ENCODE data around the gene PDE9A. TPM values are rescaled to one million over a fixed set of nuclear protein-coding genes. Genes with fewer than 3 reads are reported as not detected.

Gene PDE9A
- total RNA-seq, 6 experiments from 2014 or later: not detected

DNA sequence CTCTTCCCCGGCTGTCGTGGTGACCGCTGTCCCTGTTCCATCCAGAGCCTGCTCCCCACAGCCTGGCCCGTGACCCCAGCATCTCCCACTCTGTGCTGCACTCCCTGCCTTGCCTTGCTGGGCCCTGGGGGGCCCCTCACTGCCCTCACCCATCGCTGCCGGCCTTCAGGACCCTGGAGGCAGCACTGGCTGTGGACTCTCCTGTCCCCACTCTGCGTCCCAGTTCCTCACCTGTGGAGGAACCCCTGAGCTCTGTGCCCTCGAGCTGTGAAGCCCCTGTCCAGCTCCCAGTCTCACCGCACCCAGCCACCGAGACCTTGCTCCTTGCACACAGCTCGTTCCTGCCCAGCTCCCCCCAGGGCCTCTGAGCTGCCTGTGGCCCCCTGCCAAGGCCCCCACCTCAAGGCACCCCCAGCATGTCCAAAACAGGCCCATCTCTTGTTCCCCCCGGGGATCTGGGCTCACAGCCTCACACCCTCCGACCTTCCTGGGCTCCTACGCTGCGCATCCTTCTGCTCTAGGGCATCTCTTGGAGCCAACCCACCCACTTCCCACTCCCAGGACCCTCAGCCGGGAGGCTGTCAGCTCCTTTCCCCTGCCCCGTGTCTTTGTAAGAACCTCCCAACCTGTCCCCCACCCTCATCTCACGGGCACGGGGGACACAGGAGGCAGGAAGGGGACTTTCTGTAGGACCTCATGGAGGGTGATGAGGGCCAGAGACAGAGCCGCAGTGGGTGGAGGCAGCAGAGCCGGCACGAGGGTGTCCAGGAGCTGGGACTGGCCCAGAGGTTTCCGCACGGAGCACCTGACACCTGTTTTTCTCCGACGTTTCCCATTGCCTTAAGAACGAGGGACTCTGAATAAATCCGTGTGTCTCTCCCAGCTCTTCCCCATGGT is 116.6 kb downstream of the PDE9A start:
- TF ChIP-seq, protein P1, sequence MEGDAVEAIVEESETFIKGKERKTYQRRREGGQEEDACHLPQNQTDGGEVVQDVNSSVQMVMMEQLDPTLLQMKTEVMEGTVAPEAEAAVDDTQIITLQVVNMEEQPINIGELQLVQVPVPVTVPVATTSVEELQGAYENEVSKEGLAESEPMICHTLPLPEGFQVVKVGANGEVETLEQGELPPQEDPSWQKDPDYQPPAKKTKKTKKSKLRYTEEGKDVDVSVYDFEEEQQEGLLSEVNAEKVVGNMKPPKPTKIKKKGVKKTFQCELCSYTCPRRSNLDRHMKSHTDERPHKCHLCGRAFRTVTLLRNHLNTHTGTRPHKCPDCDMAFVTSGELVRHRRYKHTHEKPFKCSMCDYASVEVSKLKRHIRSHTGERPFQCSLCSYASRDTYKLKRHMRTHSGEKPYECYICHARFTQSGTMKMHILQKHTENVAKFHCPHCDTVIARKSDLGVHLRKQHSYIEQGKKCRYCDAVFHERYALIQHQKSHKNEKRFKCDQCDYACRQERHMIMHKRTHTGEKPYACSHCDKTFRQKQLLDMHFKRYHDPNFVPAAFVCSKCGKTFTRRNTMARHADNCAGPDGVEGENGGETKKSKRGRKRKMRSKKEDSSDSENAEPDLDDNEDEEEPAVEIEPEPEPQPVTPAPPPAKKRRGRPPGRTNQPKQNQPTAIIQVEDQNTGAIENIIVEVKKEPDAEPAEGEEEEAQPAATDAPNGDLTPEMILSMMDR (IDR thresholded peaks at IDR 0.05): no peak
- Mint-ChIP-seq H3K36me3 (ENCODE audit: low read depth) (no peaks in the 10 kb centered on the region), H3K4me3 (no peak overlapping the region), H3K27ac (no peak overlapping the region), H3K27me3 (ENCODE audit: insufficient read depth) (peaks cover 6% of the 10 kb centered on the region), H3K4me1 (ENCODE audit: low read depth) (no peaks in the 10 kb centered on the region), H3K9me3 (peaks cover 10% of the 10 kb centered on the region)
- no peak for DNase-seq

DNA sequence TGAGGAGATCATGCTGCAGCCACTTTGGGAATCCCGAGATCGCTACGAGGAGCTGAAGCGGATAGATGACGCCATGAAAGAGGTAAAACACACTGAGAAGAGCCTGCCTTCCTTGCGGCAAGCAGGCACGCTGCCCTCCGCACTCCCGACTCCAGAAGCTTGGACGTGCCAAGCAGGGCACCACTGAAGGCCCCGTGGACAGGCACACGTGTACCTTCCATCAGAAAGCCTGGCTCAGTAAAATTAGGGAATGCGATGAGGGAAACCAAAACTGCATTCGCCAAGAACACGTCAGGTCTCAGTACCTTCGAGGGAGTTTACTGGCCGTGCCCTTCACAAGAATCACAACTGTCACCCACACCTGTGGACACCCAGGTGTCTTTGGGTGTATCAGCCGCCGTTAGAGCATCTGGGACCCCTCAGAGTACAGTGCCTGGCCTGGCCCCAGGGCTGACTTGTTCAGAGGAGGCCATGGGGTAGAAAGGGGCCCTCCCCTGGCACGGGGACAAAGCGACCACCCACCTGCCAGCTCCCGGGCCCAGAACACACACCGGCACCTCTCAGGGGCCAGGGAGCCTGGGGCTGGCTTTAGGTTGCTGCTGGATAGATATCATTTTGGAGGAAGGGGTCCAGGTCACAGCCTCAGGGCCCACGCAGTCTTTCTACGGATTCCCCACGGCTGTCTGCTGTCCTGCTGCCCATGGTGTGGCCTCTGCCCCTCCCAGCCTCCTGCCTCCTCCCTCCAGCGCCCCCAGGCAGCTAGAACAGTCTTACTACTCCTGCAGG is 117.5 kb downstream of the PDE9A start:
- Mint-ChIP-seq H3K27me3 (ENCODE audit: insufficient read depth) (peaks cover 6% of the 10 kb centered on the region), H3K4me3 (no peak overlapping the region), H3K36me3 (ENCODE audit: low read depth) (no peaks in the 10 kb centered on the region), H3K9me3 (peaks cover 10% of the 10 kb centered on the region), H3K27ac (no peak overlapping the region), H3K4me1 (ENCODE audit: low read depth) (no peaks in the 10 kb centered on the region)
- TF ChIP-seq, protein P1 (IDR thresholded peaks at IDR 0.05): no peak
- no peak for DNase-seq

DNA sequence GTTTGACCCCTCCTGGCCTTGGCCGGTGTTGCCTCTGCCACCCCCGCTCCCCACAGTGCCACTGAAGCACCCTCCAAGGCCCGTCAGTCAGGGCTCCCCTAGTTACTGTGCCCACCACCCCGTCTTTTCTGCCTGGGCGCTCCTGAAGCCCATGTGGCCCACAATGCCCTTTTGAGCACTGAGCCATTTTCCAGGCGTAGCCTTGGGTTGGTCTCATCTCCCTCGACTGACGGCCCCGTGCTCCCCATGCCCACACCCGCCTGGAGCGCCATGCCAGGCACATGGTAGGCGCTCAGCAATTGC is 118.0 kb downstream of the PDE9A start:
- no peak overlapping the region for H3K27ac Mint-ChIP-seq
- DNase-seq: no peak
- H3K27me3 Mint-ChIP-seq (ENCODE audit: insufficient read depth): peaks cover 6% of the 10 kb centered on the region
- no peaks in the 10 kb centered on the region for H3K4me1 Mint-ChIP-seq (ENCODE audit: low read depth)
- TF ChIP-seq, protein P1 (IDR thresholded peaks at IDR 0.05): no peak
- peaks cover 10% of the 10 kb centered on the region for H3K9me3 Mint-ChIP-seq
- no peak overlapping the region for H3K4me3 Mint-ChIP-seq
- no peaks in the 10 kb centered on the region for H3K36me3 Mint-ChIP-seq (ENCODE audit: low read depth)

DNA sequence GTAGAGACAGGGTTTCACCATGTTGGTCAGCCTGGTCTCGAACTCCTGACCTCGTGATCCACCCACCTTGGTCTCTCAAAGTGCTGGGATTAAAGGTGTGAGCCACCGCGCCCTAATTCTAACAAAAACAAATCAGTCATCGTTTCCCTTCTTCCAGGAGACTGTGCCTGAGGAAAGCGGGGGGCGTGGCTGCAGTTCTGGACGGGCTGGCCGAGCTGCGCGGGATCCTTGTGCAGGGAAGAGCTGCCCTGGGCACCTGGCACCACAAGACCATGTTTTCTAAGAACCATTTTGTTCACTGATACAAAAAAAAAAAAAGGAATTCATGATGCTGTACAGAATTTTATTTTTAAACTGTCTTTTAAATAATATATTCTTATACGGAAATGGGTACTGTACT is 121.7 kb downstream of the PDE9A start:
- H3K9me3 Mint-ChIP-seq: peaks cover 4% of the 10 kb centered on the region; the same call in 1 of the 2 replicates

DNA sequence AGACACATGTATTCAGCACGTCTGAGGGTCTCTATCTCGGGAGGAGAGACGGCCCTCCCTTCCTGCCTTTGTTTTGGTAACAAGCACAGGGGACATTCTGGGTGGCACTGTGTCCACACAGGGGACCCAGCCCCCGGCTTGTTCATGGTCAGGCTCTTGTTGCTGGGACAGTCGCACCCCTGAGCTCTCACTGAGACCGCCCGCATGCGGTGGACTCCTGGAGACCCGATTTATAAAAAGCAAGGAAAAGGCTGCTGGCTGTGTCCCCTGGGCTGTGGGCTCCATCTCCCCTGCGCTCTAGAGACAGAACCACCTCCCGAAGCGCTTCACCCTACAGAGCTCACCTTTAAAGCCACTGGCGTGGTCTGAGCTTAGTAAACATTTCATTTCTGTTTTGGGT is 122.5 kb downstream of the PDE9A start:
- no peaks in the 10 kb centered on the region for H3K36me3 Mint-ChIP-seq (ENCODE audit: low read depth)
- H3K27me3 Mint-ChIP-seq (ENCODE audit: insufficient read depth): peaks cover 24% of the 10 kb centered on the region
- H3K9me3 Mint-ChIP-seq: peaks cover 4% of the 10 kb centered on the region; the same call in 1 of the 2 replicates
- H3K4me3 Mint-ChIP-seq: no peak overlapping the region
- TF ChIP-seq, protein P1 (IDR thresholded peaks at IDR 0.05): no peak
- H3K4me1 Mint-ChIP-seq (ENCODE audit: low read depth): no peaks in the 10 kb centered on the region
- H3K27ac Mint-ChIP-seq: no peak overlapping the region
- no peak for DNase-seq

More for the DNA sequence above, 121.7 kb downstream of the PDE9A start:
- peaks cover 21% of the 10 kb centered on the region for H3K27me3 Mint-ChIP-seq (ENCODE audit: insufficient read depth)
- DNase-seq: no peak
- H3K27ac Mint-ChIP-seq: no peak overlapping the region
- H3K4me3 Mint-ChIP-seq: no peak overlapping the region
- H3K36me3 Mint-ChIP-seq (ENCODE audit: low read depth): no peaks in the 10 kb centered on the region
- TF ChIP-seq, protein P1 (IDR thresholded peaks at IDR 0.05): no peak
- no peaks in the 10 kb centered on the region for H3K4me1 Mint-ChIP-seq (ENCODE audit: low read depth)
